IMR-90 (cell line): ENCODE data around the gene PSPH. TPM values are rescaled to one million over a fixed set of nuclear protein-coding genes. Genes with fewer than 3 reads are reported as not detected.
"Not testable (repeated sequence)": the region's sequence is repeated elsewhere in the genome, so short reads cannot be mapped to it uniquely, and the experiment has no call there.

Experiments
- ATAC-seq: fragments of 200-7000 bp; cut with Tn5 transposase; 2 replicates; pipeline ENCODE4 v1.9.1; 2020; ENCODE audit warnings: low read depth, mild to moderate bottlenecking, moderate library complexity
- BruUV-seq: library from RNA; stranded (reverse); fragments of 400-500 nt; replicated peaks from 2 replicates; lab custom pipeline; 2021; lab: Mats Ljungman, UMichigan
- CTCF ChIA-PET: fragments of 300-600 bp; formaldehyde crosslinking; extraction: SDS; loops from one replicate; lab custom pipeline; 2021; ENCODE audit warnings: antibody characterized with exemption; lab: Yijun Ruan, JAX
- POLR2A ChIA-PET: fragments of 300-600 bp; sonication (Branson Sonifier 250); formaldehyde crosslinking; loops from one replicate; lab custom pipeline; 2022; ENCODE audit warnings: antibody characterized with exemption; ENCODE audit not compliant: unreplicated experiment; lab: Charles Lee
- DNase-seq: peaks from one replicate; pipeline ENCODE4 v3.0.0; 2013
- H2AFZ ChIP-seq: replicated peaks from 2 replicates; pipeline ENCODE3; 2013; ENCODE audit warnings: low read length, mild to moderate bottlenecking; ENCODE audit not compliant: poor library complexity
- H2AK5ac ChIP-seq: 2 replicates; pipeline ENCODE4 v1.6.1; 2013; ENCODE audit warnings: low read depth, low read length, inconsistent platforms
- H2AK9ac ChIP-seq: replicated peaks from 2 replicates; pipeline ENCODE3; 2013; ENCODE audit warnings: mild to moderate bottlenecking, low read depth, low read length, moderate library complexity; ENCODE audit not compliant: poor library complexity
- H2BK120ac ChIP-seq: 2 replicates; pipeline ENCODE4 v1.6.1; 2013; ENCODE audit warnings: low read depth, low read length, inconsistent platforms
- H2BK15ac ChIP-seq: 3 replicates; pipeline ENCODE4 v1.6.1; 2013; ENCODE audit warnings: low read depth, low read length, inconsistent platforms
- H2BK20ac ChIP-seq: 2 replicates; pipeline ENCODE4 v1.6.1; 2013; ENCODE audit warnings: low read depth, mild to moderate bottlenecking, inconsistent platforms, low read length, moderate library complexity
- H2BK5ac ChIP-seq: 2 replicates; pipeline ENCODE4 v1.6.1; 2013; ENCODE audit warnings: mild to moderate bottlenecking, low read depth, low read length, inconsistent platforms; ENCODE audit not compliant: poor library complexity, severe bottlenecking
- H3K14ac ChIP-seq: replicated peaks from 2 replicates; pipeline ENCODE4 v1.6.1; 2013; ENCODE audit warnings: low read depth, low read length, inconsistent platforms
- H3K18ac ChIP-seq: 2 replicates; pipeline ENCODE4 v1.6.1; 2013; ENCODE audit warnings: low read depth, low read length, control low read depth
- H3K23ac ChIP-seq: 2 replicates; pipeline ENCODE4 v1.6.1; 2013; ENCODE audit warnings: low read depth, low read length, inconsistent platforms
- H3K27ac ChIP-seq: 2 replicates; pipeline ENCODE4 v1.5.1; 2013; ENCODE audit warnings: mild to moderate bottlenecking, control low read depth, low read length; ENCODE audit not compliant: insufficient read depth
- H3K27me3 ChIP-seq: 2 replicates; pipeline ENCODE4 v1.6.1; 2013; ENCODE audit warnings: low read length; ENCODE audit not compliant: control insufficient read depth, insufficient read depth
- H3K36me3 ChIP-seq: 2 replicates; pipeline ENCODE4 v1.6.1; 2013; ENCODE audit warnings: low read length, mixed read lengths; ENCODE audit not compliant: control insufficient read depth, insufficient read depth
- H3K4ac ChIP-seq: 2 replicates; pipeline ENCODE4 v1.6.1; 2013; ENCODE audit warnings: low read depth, low read length, inconsistent platforms
- H3K4me1 ChIP-seq: 2 replicates; pipeline ENCODE4 v1.6.1; 2013; ENCODE audit warnings: low read length, mixed read lengths; ENCODE audit not compliant: control insufficient read depth, insufficient read depth
- H3K4me2 ChIP-seq: 2 replicates; pipeline ENCODE4 v1.6.1; 2013; ENCODE audit warnings: low read depth, mild to moderate bottlenecking, control low read depth, low read length, moderate library complexity
- H3K4me3 ChIP-seq: 2 replicates; pipeline ENCODE4 v1.5.1; 2013; ENCODE audit warnings: low read depth, mild to moderate bottlenecking, control low read depth, low read length, moderate library complexity; ENCODE audit not compliant: insufficient read depth
- H3K56ac ChIP-seq: 2 replicates; pipeline ENCODE4 v1.6.1; 2013; ENCODE audit warnings: low read length, inconsistent platforms; ENCODE audit not compliant: insufficient read depth; ENCODE audit errors: extremely low read depth
- H3K79me1 ChIP-seq, 2 experiments: 2 replicates each; pipeline ENCODE4 v1.6.1; 2013; ENCODE audit warnings: low read length in 2 of 2, inconsistent platforms in 1 of 2, low read depth in 1 of 2
- H3K9ac ChIP-seq: 2 replicates; pipeline ENCODE4 v1.6.1; 2013; ENCODE audit warnings: low read depth, low read length, control low read depth
- H3K9me1 ChIP-seq: 2 replicates; pipeline ENCODE4 v1.6.1; 2013; ENCODE audit warnings: low read length, inconsistent platforms; ENCODE audit not compliant: insufficient read depth
- H3K9me3 ChIP-seq: 2 replicates; pipeline ENCODE4 v1.6.1; 2013; ENCODE audit warnings: low read length; ENCODE audit not compliant: control insufficient read depth, insufficient read depth
- H4K20me1 ChIP-seq: 2 replicates; pipeline ENCODE4 v1.6.1; 2013; ENCODE audit warnings: low read length, inconsistent platforms; ENCODE audit not compliant: insufficient read depth
- H4K5ac ChIP-seq: 2 replicates; pipeline ENCODE4 v1.6.1; 2013; ENCODE audit warnings: mild to moderate bottlenecking, low read depth, low read length, control low read depth
- H4K8ac ChIP-seq, 2 experiments: 2 replicates each; pipeline ENCODE4 v1.6.1; 2013; ENCODE audit warnings: low read depth in 2 of 2, low read length in 2 of 2, control low read depth in 1 of 2, inconsistent platforms in 1 of 2
- H4K91ac ChIP-seq: 2 replicates; pipeline ENCODE4 v1.6.1; 2013; ENCODE audit warnings: low read depth, low read length, inconsistent platforms; ENCODE audit not compliant: insufficient read depth
- WGBS, 2 experiments: methylation state at CpG; one replicate each; pipeline versions ENCODE4 v1.1.5 to v1.1.7; 2013; ENCODE audit warnings: missing lambda C conversion rate in 2 of 2; ENCODE audit not compliant: insufficient read length in 1 of 2; ENCODE audit errors: extremely low coverage in 2 of 2; 5-methylcytosine and 5-hydroxymethylcytosine counted together
- dilution Hi-C: fragments of 300-500 bp; cut with HindIII; formaldehyde crosslinking; loops from one replicate; pipeline ENCODE4 v1.14.3; 2018; ENCODE audit warnings: low sequenced_read_pairs; ENCODE audit not compliant: unreplicated experiment
- in situ Hi-C: fragments of 300-500 bp; cut with MboI; formaldehyde crosslinking; loops from 3 replicates; pipeline ENCODE4 v1.14.3; 2019; ENCODE audit warnings: low sequenced_read_pairs, inconsistent platforms, mixed read lengths
- intact Hi-C: fragments of 100-400 bp; cut with micrococcal nuclease; formaldehyde crosslinking; loops from 2 replicates; pipeline ENCODE4 v1.10.0; 2022
- polyA plus RNA-seq, 3 experiments: library from polyadenylated mRNA; depleted of rRNA; stranded (reverse); fragments of >200 nt; gene quantifications; 2 replicates each; pipeline ENCODE4 v1.2.3, GENCODE V29; 2012; ENCODE audit warnings: low replicate concordance in 1 of 3
- total RNA-seq: library from RNA; depleted of rRNA; stranded (reverse); fragments of >200 nt; gene quantifications from 2 replicates; pipeline ENCODE4 v1.2.3, GENCODE V29; 2012

PSPH gene
- total and polyA plus RNA-seq, 2 of the 4 experiments (the other 2 are of a cell fraction), result 31.8 to 48.4 TPM

GRCh38 chr7:56017015-56017414 is 34.2 kb downstream of the PSPH start:
- H3K4me2 ChIP-seq, H4K8ac ChIP-seq, H3K23ac ChIP-seq, BruUV-seq, DNase-seq, H3K18ac ChIP-seq, H2AFZ ChIP-seq, H3K4ac ChIP-seq, H2AK5ac ChIP-seq, H2AK9ac ChIP-seq, H3K4me1 ChIP-seq, H3K4me3 ChIP-seq, H2BK120ac ChIP-seq, dilution Hi-C loops, H4K91ac ChIP-seq, H4K20me1 ChIP-seq, in situ Hi-C loops, H3K9ac ChIP-seq, ATAC-seq, H3K79me1 ChIP-seq, H3K27ac ChIP-seq, H3K27me3 ChIP-seq, H3K56ac ChIP-seq, H3K14ac ChIP-seq, H3K9me1 ChIP-seq, intact Hi-C loops, H2BK20ac ChIP-seq, H2BK15ac ChIP-seq, H2BK5ac ChIP-seq, H3K9me3 ChIP-seq, H4K5ac ChIP-seq: not testable (repeated sequence)
- CTCF ChIA-PET, result interaction anchor here (1.0 kb wide), 1 partner anchor 53 kb away, joined by 5 read pairs; the partner anchor contains the start of gene NIPSNAP2
- POLR2A ChIA-PET, result interaction anchor here (0.6 kb wide), 1 partner anchor 9 kb away, joined by 3 read pairs; no protein-coding TSS in a partner anchor
- peaks cover 39% of the 10 kb centered on the region for H3K36me3 ChIP-seq
- WGBS, 2 experiments, result no CpG with 5 or more reads among the region's 3 CpGs
